Measurements from ENCODE around the gene MYL6B. TPM values are rescaled to one million over a fixed set of nuclear protein-coding genes. Genes with fewer than 3 reads are reported as not detected.

Gene MYL6B
- total RNA-seq, 1 experiment from 2014 or later = 44.8 TPM

DNA sequence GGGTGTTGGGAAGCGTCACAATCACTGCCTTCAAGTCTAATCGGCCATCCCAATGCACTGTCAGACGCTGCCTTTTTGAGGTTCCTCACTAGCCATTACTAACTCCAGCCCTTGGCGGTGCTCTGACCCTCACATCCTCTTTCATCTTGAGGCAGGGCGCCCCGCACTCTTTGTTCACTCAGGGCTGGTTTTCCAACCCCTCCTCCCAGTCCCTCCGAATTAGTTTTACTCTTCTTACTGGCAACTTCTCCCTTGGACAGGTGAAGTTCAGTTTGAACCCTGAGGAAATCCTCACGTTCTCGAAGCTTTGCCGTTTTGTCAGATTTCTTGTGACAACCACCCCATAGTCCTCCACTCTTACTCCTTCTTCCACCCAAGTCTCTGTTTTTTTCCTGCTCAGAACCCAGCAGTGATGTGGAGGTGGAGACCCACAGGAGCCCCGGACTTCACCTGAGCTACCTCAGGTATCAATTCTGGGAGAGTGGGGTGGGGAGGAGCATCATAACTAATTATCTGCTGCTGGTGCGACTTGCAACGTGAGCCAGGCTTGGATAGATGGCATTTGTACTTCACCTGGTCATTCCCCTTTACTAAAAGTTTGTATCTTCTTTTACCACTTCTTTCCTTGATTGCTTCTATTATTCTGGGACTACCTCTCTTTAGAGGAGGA, 33.6 kb upstream of the MYL6B start:
- no TSS peak for BruUV-seq (replicated peaks)
- no peak for DNase-seq
- H3K36me3 ChIP-seq (ENCODE audit: control insufficient read depth, insufficient read depth, low read length) = 0 out of 2 replicates have a peak, but pooled peaks cover 1% of the 10 kb centered on the region

DNA sequence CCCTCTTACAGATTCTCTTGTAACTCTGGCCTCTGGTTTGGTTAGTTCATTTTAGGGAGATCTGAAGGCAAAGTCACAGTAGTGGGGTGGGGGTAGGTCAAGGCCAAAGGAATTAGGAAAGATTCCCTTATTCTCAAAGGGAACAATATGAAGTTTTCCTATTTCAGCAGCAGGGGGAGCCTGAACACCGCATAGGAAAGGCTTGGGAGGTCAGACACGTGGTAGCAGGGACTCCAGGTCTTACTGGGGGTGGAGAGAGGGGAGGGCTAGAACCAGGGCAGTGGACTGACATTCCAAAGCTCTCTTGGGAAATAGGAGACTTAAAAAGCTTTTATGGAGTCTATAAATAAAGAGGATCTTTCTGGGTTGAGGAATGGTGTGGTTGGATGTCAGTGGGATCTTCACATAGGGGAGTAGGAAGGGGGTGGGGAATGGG, 33.0 kb upstream of the MYL6B start:
- Mint-ChIP-seq H3K27me3 (ENCODE audit: insufficient read depth, unreplicated experiment) (peaks cover 2% of the 10 kb centered on the region), H3K9me3 (ENCODE audit: unreplicated experiment) (no peaks in the 10 kb centered on the region), H3K36me3 (ENCODE audit: insufficient read depth, unreplicated experiment) (peaks cover 34% of the 10 kb centered on the region), H3K4me1 (ENCODE audit: low read depth, unreplicated experiment) (peaks cover 13% of the 10 kb centered on the region), H3K4me3 (ENCODE audit: unreplicated experiment) (peak overlapping the region; percentile 97), H3K27ac (ENCODE audit: unreplicated experiment) (peak overlapping the region; percentile 100)
- 0 out of 2 replicates have a peak, but pooled peaks cover 1% of the 10 kb centered on the region for H3K36me3 ChIP-seq (ENCODE audit: control insufficient read depth, insufficient read depth, low read length)
- peaks cover 18% of the 10 kb centered on the region for H3K4me1 ChIP-seq
- DNase-seq = peak; percentile 91 to 93
- POLR2A ChIA-PET = interaction anchor here (0.6 to 3.5 kb wide), 5 partner anchors 9 to 102 kb away, joined by 3 to 27 read pairs (median 9); partner anchors contain the start of genes ESYT1, MYL6, RNF41 and SMARCC2
- intact Hi-C loops (cut with micrococcal nuclease; ENCODE audit: unreplicated experiment) = loop anchor here (1.0 to 10.0 kb wide), 6 partner anchors 9 to 375 kb away; partner anchors contain the start of genes COQ10A, ESYT1, GDF11 and MYL6B
- peak; percentile 75 to 79 for TF ChIP-seq CTCF (IDR thresholded peaks at IDR 0.05; ENCODE audit: insufficient read depth in 1 of 2, low read depth in 1 of 2, low read length in 1 of 2, severe bottlenecking in 1 of 2, unreplicated experiment in 1 of 2)
- no peaks in the 10 kb centered on the region for H3K27me3 ChIP-seq (replicated peaks; ENCODE audit: control insufficient read depth, insufficient read depth, low read length)
- CTCF ChIA-PET = interaction anchor here (0.6 to 3.3 kb wide), 19 partner anchors 8 to 517 kb away, joined by 3 to 99 read pairs (median 4); partner anchors contain the start of genes CNPY2, ESYT1, MYL6 and MYL6B
- BruUV-seq (replicated peaks) = no TSS peak
- no peaks in the 10 kb centered on the region for H3K9me3 ChIP-seq
- no peak overlapping the region for H3K4me3 ChIP-seq (ENCODE audit: low read depth, low read length)

More for the DNA sequence above, 33.6 kb upstream of the MYL6B start:
- no peaks in the 10 kb centered on the region for H3K9me3 Mint-ChIP-seq (ENCODE audit: unreplicated experiment)
- Histone ChIP-seq H3K9me3 (no peaks in the 10 kb centered on the region), H3K4me3 (ENCODE audit: low read depth, low read length) (peak overlapping the region; percentile 56), H3K27me3 (replicated peaks; ENCODE audit: control insufficient read depth, insufficient read depth, low read length) (no peaks in the 10 kb centered on the region), H3K4me1 (peaks cover 18% of the 10 kb centered on the region)
- ChIA-PET POLR2A (interaction anchor here (0.6 to 3.5 kb wide), 16 partner anchors 8 to 527 kb away, joined by 3 to 27 read pairs (median 4); partner anchors contain the start of genes ESYT1, MYL6, PA2G4 and RAB5B), CTCF (interaction anchor here (0.6 to 3.3 kb wide), 17 partner anchors 9 to 518 kb away, joined by 3 to 99 read pairs (median 6); partner anchors contain the start of genes ESYT1, MYL6, MYL6B and PA2G4)
- H3K36me3 Mint-ChIP-seq (ENCODE audit: insufficient read depth, unreplicated experiment) = peaks cover 36% of the 10 kb centered on the region
- peaks cover 2% of the 10 kb centered on the region for H3K27me3 Mint-ChIP-seq (ENCODE audit: insufficient read depth, unreplicated experiment)
- intact Hi-C loops (cut with micrococcal nuclease; ENCODE audit: unreplicated experiment) = loop anchor here (1.0 to 10.0 kb wide), 9 partner anchors 9 to 374 kb away; partner anchors contain the start of genes COQ10A, ESYT1, GDF11 and MYL6B
- H3K4me3 Mint-ChIP-seq (ENCODE audit: unreplicated experiment) = peak overlapping the region; percentile 97
- H3K4me1 Mint-ChIP-seq (ENCODE audit: low read depth, unreplicated experiment) = peaks cover 14% of the 10 kb centered on the region
- H3K27ac Mint-ChIP-seq (ENCODE audit: unreplicated experiment) = peak overlapping the region; percentile 100
- no peak for TF ChIP-seq CTCF (IDR thresholded peaks at IDR 0.05; ENCODE audit: insufficient read depth in 1 of 2, low read depth in 1 of 2, low read length in 1 of 2, severe bottlenecking in 1 of 2, unreplicated experiment in 1 of 2)

GRCh38 chr12:56120158-56120846, 32.1 kb upstream of the MYL6B start:
- no peaks in the 10 kb centered on the region for H3K27me3 ChIP-seq (replicated peaks; ENCODE audit: control insufficient read depth, insufficient read depth, low read length)
- TF ChIP-seq CTCF (IDR thresholded peaks at IDR 0.05; ENCODE audit: insufficient read depth in 1 of 2, low read depth in 1 of 2, low read length in 1 of 2, severe bottlenecking in 1 of 2, unreplicated experiment in 1 of 2) = no peak
- no peaks in the 10 kb centered on the region for H3K9me3 ChIP-seq
- H3K4me1 ChIP-seq = peaks cover 18% of the 10 kb centered on the region
- POLR2A ChIA-PET = interaction anchor here (0.6 to 3.5 kb wide), 5 partner anchors 8 to 101 kb away, joined by 3 to 27 read pairs (median 9); partner anchors contain the start of genes ESYT1, MYL6, RNF41 and SMARCC2
- Mint-ChIP-seq H3K27me3 (ENCODE audit: insufficient read depth, unreplicated experiment) (peaks cover 2% of the 10 kb centered on the region), H3K9me3 (ENCODE audit: unreplicated experiment) (no peaks in the 10 kb centered on the region), H3K4me3 (ENCODE audit: unreplicated experiment) (no peak overlapping the region), H3K36me3 (ENCODE audit: insufficient read depth, unreplicated experiment) (peaks cover 34% of the 10 kb centered on the region), H3K27ac (ENCODE audit: unreplicated experiment) (peak overlapping the region; percentile 100), H3K4me1 (ENCODE audit: low read depth, unreplicated experiment) (peaks cover 13% of the 10 kb centered on the region)
- intact Hi-C loops (cut with micrococcal nuclease; ENCODE audit: unreplicated experiment) = no loop called here
- DNase-seq = no peak
- CTCF ChIA-PET = interaction anchor here (0.6 to 3.3 kb wide), 18 partner anchors 7 to 516 kb away, joined by 3 to 99 read pairs (median 4); partner anchors contain the start of genes CNPY2, ESYT1, MYL6 and MYL6B
- 0 out of 2 replicates have a peak, but pooled peaks cover 1% of the 10 kb centered on the region for H3K36me3 ChIP-seq (ENCODE audit: control insufficient read depth, insufficient read depth, low read length)
- no peak overlapping the region for H3K4me3 ChIP-seq (ENCODE audit: low read depth, low read length)
- BruUV-seq (replicated peaks) = no TSS peak

Measured in Caco-2 (cell line).